HAP-1 (cell line): Measurements from ENCODE around the gene PLPP3.
A peak's percentile ranks its signal among the peaks of the same experiment; 100 is the strongest.

Source experiments
- DNase-seq, 2 experiments: peaks; one replicate each; pipeline ENCODE4 v3.0.0-alpha.2; 2016 to 2020; ENCODE audit warnings: low spot score in 2 of 2
- H3K27me3 ChIP-seq: fragments of 250-450 bp; sonication (Bioruptor Pico); 2 replicates; pipeline ENCODE4 v1.5.1; 2020; ENCODE audit warnings: low read depth, mild to moderate bottlenecking, moderate library complexity
- H3K36me3 ChIP-seq: fragments of 250-450 bp; sonication (Bioruptor Pico); replicated peaks from 2 replicates; pipeline ENCODE4 v1.5.1; 2020; ENCODE audit warnings: mild to moderate bottlenecking
- H3K4me1 ChIP-seq: fragments of 250-450 bp; sonication (Bioruptor Pico); 2 replicates; pipeline ENCODE4 v1.5.1; 2020; ENCODE audit warnings: mild to moderate bottlenecking
- H3K4me3 ChIP-seq: fragments of 250-450 bp; sonication (Bioruptor Pico); 2 replicates; pipeline ENCODE4 v1.5.1; 2020; ENCODE audit warnings: mild to moderate bottlenecking, moderate library complexity
- H3K9me3 ChIP-seq: fragments of 250-450 bp; sonication (Bioruptor Pico); 2 replicates; pipeline ENCODE4 v1.5.1; 2020; ENCODE audit warnings: mild to moderate bottlenecking, moderate library complexity
- in situ Hi-C: fragments of 300-500 bp; cut with MboI; formaldehyde crosslinking; loops from 3 replicates; pipeline ENCODE4 v1.14.3; 2020; ENCODE audit warnings: low sequenced_read_pairs, inconsistent platforms, mixed read lengths

PLPP3 gene

DNA sequence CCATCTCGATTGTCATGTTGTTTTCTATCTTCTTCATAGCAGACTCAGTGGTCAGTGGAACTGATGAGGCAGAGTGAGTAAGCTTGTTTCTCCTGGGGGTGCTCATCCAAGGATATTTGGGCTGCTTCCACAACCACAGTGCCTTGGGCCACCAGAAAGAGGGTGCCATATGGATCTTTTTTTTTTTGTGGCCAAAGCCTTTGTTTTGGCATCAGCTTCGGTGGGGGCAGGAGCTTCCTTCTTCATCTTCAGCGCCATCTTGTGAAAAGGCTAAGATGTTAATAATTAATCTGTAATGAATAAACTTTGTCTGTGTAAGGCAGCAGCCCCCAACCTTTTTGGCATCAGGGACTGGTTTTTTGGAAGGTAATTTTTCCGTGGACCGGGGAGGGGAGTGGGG lies 6.6 kb upstream of the PLPP3 start:
- H3K36me3 ChIP-seq, result no peaks in the 10 kb centered on the region
- no peaks in the 10 kb centered on the region for H3K9me3 ChIP-seq
- no peak overlapping the region for H3K4me3 ChIP-seq
- no peaks in the 10 kb centered on the region; the same call in 1 of the 2 replicates for H3K27me3 ChIP-seq
- no peak for DNase-seq
- H3K4me1 ChIP-seq, result no peaks in the 10 kb centered on the region
- in situ Hi-C loops, result loop anchor here (10.0 to 25.0 kb wide), 4 partner anchors 399 to 1301 kb away; no protein-coding TSS in a partner anchor

DNA sequence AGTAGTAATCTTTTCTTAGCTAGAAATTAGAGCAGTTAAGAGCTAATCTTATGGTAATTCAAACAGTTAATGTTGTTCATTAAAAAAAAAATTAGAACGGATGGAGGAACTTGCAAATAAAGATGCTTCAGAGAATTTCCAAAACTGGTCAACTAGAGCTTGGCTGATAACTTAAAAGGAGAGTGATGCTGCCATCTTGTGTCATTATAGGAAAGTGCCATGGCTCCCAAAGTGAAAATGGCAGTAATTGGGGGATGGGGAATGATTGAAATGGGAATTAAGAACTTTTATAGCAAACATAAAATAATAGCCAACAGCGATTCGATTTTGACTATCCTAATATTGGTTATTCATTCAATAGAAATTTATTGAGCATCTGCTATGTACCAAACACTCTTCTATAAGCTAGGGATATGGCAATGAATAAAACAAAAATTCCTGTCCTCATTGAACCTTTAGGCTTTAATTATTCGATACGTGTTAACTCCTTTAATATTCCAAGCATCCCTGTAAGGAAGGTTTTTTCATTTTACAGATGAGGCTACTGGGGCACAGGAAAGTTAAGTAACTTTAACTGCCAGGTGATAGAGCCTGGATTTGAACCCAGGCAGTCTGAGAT lies 5.7 kb upstream of the PLPP3 start:
- no peaks in the 10 kb centered on the region; the same call in 1 of the 2 replicates for H3K27me3 ChIP-seq
- H3K36me3 ChIP-seq, result no peaks in the 10 kb centered on the region
- in situ Hi-C loops, result loop anchor here (10.0 to 25.0 kb wide), 4 partner anchors 398 to 1300 kb away; no protein-coding TSS in a partner anchor
- DNase-seq, result peak; percentile 38 to 71
- no peaks in the 10 kb centered on the region for H3K9me3 ChIP-seq
- H3K4me3 ChIP-seq, result no peak overlapping the region
- H3K4me1 ChIP-seq, result no peaks in the 10 kb centered on the region; the same call in 1 of the 2 replicates

DNA sequence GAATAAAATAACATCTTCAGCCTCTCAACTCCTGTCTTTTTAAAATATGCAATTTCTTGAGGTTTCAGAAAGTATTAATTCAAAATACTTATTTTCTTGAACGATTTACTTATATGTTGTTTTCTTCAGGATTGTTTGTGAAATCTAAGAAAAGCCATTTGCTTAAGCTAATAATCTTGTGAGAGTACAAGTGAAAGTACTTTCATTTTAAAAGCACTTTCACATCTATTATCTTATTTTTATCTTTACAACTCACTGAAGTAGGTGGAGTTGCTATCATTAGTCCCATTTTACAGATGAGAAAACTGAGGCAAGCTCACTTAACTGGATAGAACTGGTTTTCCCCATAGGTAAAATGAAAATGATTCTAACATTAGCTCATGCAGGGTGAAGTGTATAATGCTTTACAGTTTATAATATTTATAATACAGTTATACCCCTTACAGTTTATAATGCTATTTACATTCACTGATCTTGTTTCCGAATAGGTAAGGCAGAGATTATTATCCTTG lies 4.7 kb upstream of the PLPP3 start:
- H3K4me3 ChIP-seq, result no peak overlapping the region
- H3K27me3 ChIP-seq, result no peaks in the 10 kb centered on the region; the same call in 1 of the 2 replicates
- no peak for DNase-seq
- H3K36me3 ChIP-seq, result no peaks in the 10 kb centered on the region
- H3K9me3 ChIP-seq, result no peaks in the 10 kb centered on the region
- no peaks in the 10 kb centered on the region; the same call in 1 of the 2 replicates for H3K4me1 ChIP-seq
- in situ Hi-C loops, result loop anchor here (10.0 to 25.0 kb wide), 4 partner anchors 397 to 1299 kb away; no protein-coding TSS in a partner anchor

DNA sequence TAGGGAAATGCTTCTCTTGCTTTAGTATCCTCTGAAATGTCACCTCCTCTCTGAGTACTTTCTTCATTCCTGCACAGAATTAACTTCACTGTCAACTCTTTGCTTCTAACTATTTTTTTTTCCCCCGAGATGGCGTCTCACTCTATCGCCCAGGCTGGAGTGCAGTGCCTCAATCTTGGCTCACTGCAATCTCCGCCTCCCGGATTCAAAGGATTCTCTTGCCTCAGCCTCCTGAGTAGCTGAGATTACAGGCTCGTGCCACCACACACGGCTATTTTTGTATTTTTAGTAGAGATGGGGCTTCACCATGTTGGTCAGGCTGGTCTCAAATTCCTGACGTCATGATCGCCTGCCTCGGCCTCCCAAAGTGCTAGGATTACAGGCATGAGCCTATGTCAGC lies 1.4 kb upstream of the PLPP3 start:
- H3K27me3 ChIP-seq, result no peaks in the 10 kb centered on the region
- in situ Hi-C loops, result loop anchor here (10.0 to 25.0 kb wide), 4 partner anchors 393 to 1296 kb away; no protein-coding TSS in a partner anchor
- no peak overlapping the region for H3K4me3 ChIP-seq
- DNase-seq, result no peak
- H3K4me1 ChIP-seq, result peaks cover 15% of the 10 kb centered on the region
- H3K9me3 ChIP-seq, result no peaks in the 10 kb centered on the region
- no peaks in the 10 kb centered on the region for H3K36me3 ChIP-seq

DNA sequence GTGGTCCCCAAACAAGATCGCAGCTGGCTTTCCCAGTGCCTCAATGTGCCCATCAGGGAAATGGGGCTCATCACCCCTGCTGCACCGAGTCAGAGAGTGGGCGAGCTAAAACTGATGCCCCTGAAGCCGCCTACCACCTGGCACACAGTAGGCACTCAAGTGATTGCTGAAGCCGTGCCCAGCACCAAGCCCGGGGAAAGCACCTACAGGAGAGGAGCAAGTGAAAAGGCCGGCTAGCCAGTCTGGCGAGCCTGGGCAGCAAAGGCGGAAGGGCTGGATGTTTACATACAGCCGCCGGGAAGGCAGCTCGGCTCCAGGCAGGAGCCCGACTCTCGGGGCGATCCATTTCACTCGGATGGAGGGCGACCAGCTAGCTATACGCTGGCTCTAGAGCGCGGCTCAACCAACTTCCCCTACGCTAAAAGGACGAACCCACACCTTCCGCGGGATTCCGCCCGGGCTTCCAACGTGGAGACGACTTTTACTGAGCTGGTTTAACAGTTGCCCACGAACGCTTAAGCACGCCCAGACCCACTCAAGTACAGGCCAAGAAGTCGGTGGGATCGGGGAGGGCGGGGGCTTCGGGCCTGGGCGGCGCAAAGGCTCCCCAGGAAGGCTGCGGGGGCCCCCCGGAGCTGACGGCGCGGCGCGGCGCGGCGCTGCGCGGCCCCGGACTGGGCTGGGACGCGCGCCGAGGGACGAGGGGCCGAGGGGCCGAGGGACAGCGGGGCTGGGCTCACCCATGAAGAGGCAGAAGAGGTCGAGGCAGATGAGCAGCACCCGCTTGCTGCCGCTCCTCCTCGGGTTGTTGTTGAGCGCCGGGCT lies 1.0 kb downstream of the PLPP3 start:
- Histone ChIP-seq H3K36me3 (no peaks in the 10 kb centered on the region), H3K27me3 (no peaks in the 10 kb centered on the region), H3K4me3 (peak overlapping the region; percentile 68), H3K4me1 (peaks cover 16% of the 10 kb centered on the region), H3K9me3 (no peaks in the 10 kb centered on the region)
- in situ Hi-C loops, result loop anchor here (25.0 kb wide), 2 partner anchors 391 to 891 kb away; no protein-coding TSS in a partner anchor
- DNase-seq, result peak; percentile 11 to 65

DNA sequence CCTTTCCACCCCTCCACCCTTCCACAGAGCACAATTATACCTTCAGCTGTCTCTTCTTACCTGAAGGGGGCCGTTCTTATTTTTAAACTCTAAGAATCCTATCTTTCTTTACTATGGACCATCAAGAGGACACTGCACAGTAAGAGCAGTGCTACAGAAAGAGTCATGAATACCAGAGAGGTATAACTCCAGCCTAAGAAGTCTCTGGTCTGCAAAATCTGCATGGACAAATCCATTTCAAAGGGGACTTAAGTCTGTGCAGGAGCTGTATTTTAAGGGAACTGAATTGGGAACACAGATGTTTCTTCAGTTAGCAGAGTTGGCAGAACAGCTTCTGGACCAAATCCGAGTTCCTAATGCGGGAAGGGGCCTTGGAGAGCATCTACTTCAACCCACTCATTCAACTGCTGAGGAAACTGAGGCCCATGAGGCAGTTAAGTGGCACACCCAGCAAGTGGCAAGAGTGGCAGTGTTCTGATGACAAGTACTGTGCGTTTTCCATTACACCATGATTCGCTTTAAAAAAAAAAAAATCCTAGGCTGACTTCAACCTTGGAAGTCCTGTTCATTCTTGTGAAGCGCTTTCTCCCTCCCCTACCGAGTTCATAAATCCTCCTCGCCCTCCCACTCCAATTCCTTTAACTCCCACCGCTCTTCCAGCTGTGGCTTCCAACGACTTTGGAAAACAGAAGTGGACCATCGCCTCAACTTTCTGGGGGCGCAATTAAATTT lies 1.8 kb downstream of the PLPP3 start:
- Histone ChIP-seq H3K9me3 (no peaks in the 10 kb centered on the region), H3K4me1 (peaks cover 20% of the 10 kb centered on the region), H3K27me3 (no peaks in the 10 kb centered on the region), H3K4me3 (peak overlapping the region; percentile 68), H3K36me3 (no peaks in the 10 kb centered on the region)
- DNase-seq, result peak in 1 of 2 experiments; percentile 7
- in situ Hi-C loops, result loop anchor here (25.0 kb wide), 2 partner anchors 390 to 890 kb away; no protein-coding TSS in a partner anchor

DNA sequence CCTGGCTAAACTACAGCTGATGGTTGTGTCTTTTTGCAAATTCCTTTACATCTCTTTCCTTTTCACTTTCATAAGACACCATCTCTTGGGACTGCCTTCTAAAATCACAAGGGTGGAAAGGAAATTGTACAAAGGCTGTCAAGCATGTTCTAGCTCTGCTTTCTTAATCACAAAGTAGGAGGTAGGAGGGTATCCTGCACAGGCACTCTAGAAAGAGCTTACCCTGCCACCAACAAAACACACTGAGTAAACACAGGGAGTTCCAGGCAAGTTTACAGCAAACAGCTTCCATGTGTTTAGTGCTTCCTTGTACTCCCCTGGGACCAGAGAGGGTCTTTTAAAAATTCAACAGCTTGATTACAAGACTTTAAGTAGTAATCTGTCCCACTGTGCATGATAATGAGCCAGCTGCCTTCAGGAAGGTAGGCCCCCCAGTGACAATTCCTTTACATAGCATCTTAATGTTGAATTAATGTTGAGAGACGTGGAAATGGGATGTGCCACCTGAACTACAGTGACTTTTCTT lies 2.4 kb downstream of the PLPP3 start:
- no peaks in the 10 kb centered on the region for H3K36me3 ChIP-seq
- H3K4me1 ChIP-seq, result peaks cover 25% of the 10 kb centered on the region

DNA sequence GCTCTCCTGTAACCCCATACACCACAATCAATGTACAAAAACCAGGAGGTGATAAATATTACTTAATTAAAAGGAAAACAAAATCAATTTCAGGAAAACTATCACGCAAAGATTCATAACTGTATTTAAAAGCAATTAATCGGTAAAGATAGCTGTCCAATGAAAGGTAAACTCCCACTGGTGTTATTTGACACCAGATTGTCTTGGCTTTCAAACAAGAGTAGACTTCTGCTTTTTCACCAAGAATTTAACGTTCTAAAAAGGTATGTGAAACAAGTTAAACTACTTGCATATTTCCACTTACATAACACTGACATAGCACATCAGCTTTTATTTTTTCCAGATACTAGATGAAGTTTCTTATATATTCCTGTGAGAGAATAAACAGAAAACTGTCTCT lies 3.5 kb downstream of the PLPP3 start:
- H3K4me3 ChIP-seq, result no peak overlapping the region
- in situ Hi-C loops, result loop anchor here (25.0 kb wide), 2 partner anchors 389 to 889 kb away; no protein-coding TSS in a partner anchor
- peaks cover 33% of the 10 kb centered on the region for H3K4me1 ChIP-seq
- H3K9me3 ChIP-seq, result no peaks in the 10 kb centered on the region
- H3K27me3 ChIP-seq, result no peaks in the 10 kb centered on the region
- no peaks in the 10 kb centered on the region for H3K36me3 ChIP-seq
- DNase-seq, result no peak

More for the DNA sequence above, 2.4 kb downstream of the PLPP3 start:
- peak; percentile 51 to 60 for DNase-seq
- Histone ChIP-seq H3K4me3 (0 out of 2 replicates have a peak overlapping the region, but pooled peaks have one; percentile 68), H3K27me3 (no peaks in the 10 kb centered on the region), H3K9me3 (no peaks in the 10 kb centered on the region)
- in situ Hi-C loops, result loop anchor here (25.0 kb wide), 2 partner anchors 390 to 890 kb away; no protein-coding TSS in a partner anchor

DNA sequence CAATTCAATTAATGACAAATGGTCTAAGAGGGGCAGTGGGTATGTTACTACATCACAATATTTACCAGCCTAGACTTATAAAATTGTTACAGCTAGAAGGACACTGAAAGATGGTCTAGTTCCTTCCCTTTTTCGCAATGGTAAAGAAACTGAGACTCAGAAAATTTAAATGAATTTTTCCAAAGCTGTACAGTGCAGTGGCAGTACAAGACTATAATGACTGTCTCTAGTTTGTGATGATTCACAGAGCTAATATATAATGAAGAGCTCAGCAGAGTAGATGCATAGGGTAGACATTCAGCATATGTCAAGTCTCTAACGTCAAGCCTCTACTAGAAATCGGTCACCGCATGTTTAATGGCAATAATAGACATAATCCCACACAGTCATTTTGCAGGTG lies 4.6 kb downstream of the PLPP3 start:
- no peaks in the 10 kb centered on the region for H3K27me3 ChIP-seq
- DNase-seq, result no peak
- H3K4me1 ChIP-seq, result peaks cover 36% of the 10 kb centered on the region
- in situ Hi-C loops, result loop anchor here (25.0 kb wide), 2 partner anchors 387 to 887 kb away; no protein-coding TSS in a partner anchor
- H3K36me3 ChIP-seq, result no peaks in the 10 kb centered on the region
- H3K9me3 ChIP-seq, result no peaks in the 10 kb centered on the region
- H3K4me3 ChIP-seq, result no peak overlapping the region

DNA sequence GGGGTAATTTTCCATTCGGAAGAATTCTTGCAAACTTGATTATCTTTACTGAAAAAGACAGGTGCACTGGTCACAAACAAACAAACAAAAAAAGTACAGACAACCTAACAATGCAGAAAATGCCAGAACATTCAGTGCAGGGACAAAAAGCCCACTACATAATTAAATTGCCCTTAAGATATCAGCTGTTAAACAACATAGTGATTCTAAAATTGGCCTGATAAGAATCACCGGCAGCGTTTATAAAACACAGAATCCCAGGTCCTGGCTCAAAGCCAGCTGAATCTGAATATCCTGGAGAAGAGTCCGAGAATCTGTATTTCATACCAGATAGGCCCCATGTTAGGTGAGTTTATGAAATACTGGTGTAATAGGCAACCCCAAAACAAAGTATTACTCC lies 6.1 kb downstream of the PLPP3 start:
- H3K4me3 ChIP-seq, result no peak overlapping the region
- no peaks in the 10 kb centered on the region for H3K9me3 ChIP-seq
- no peaks in the 10 kb centered on the region for H3K36me3 ChIP-seq
- no peaks in the 10 kb centered on the region for H3K27me3 ChIP-seq
- H3K4me1 ChIP-seq, result peaks cover 36% of the 10 kb centered on the region
- in situ Hi-C loops, result no loop called here
- no peak for DNase-seq

DNA sequence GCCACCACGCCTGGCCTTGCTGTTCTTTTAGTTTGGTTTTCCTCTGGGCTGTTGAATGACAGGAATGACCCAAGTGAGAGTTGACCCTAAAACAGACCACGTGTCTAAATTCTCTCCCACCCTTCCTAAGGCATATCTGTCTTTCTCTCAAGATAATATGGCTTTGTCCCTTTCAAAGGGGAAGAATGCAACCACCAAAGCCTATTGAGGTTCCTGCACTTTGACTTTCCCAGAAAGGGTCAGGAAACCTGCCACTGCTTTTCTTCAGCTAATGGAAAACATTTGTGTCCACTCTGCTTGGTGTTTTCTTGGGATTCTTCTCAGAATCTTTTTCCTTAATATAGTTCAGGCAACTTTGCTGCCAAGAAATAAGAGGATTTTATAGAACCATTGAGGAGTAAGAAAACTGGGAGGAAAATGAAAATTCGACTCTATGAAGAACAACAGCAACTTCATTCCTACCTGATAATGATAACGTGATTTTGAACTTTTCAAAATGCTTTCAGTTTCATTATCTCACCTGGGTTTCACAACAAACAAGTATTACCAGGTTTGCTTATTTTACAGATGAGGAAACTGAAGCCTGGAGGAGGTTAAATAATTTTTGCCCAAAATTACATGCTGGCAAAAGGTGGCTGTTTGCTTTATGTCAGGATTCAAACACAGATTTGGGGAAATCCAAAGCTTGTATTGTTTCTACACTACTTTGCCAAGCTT lies 6.9 kb downstream of the PLPP3 start:
- H3K4me1 ChIP-seq, result peaks cover 39% of the 10 kb centered on the region
- no peaks in the 10 kb centered on the region for H3K27me3 ChIP-seq
- H3K9me3 ChIP-seq, result no peaks in the 10 kb centered on the region
- no peaks in the 10 kb centered on the region for H3K36me3 ChIP-seq
- no peak for DNase-seq
- in situ Hi-C loops, result no loop called here
- no peak overlapping the region for H3K4me3 ChIP-seq

DNA sequence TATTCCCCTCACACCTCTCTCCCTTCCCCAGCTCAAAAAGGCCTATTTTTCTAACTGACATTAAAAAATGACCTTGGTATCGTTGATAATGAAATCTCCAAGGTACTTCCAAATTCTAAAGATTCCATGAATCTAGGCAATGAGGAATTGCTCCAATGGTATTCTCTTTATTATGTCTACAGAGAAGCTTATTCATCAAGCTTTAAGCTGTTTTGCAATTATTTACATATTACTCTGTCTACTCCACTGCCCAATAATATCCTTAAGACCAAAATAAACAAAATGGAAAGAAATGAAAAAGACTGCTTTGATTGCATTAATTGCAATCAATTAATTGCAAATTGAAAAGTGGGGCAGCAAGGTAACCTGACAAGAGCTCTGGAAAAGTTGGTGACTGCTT lies 7.9 kb downstream of the PLPP3 start:
- in situ Hi-C loops, result no loop called here
- peak in 1 of 2 experiments; percentile 8 for DNase-seq
- no peak overlapping the region for H3K4me3 ChIP-seq
- H3K4me1 ChIP-seq, result peaks cover 36% of the 10 kb centered on the region
- H3K9me3 ChIP-seq, result no peaks in the 10 kb centered on the region
- no peaks in the 10 kb centered on the region for H3K27me3 ChIP-seq
- no peaks in the 10 kb centered on the region for H3K36me3 ChIP-seq
